Progenitor cell of endocrine pancreas (in vitro differentiated cells): ENCODE results near the gene TIMM44. TPM values are rescaled to one million over a fixed set of nuclear protein-coding genes. Genes with fewer than 3 reads are reported as not detected.

Experiments used
- DNase-seq: peaks from one replicate; pipeline ENCODE4 v3.0.0; 2021; ENCODE audit warnings: low spot score; ENCODE audit not compliant: unreplicated experiment
- H3K27ac Mint-ChIP-seq: 2 replicates; pipeline ENCODE4 v1.8.0; 2021; ENCODE audit warnings: mild to moderate bottlenecking, moderate library complexity, mixed read lengths
- H3K27me3 Mint-ChIP-seq: 2 replicates; pipeline ENCODE4 v1.8.0; 2021; ENCODE audit warnings: mixed read lengths
- H3K36me3 Mint-ChIP-seq: 2 replicates; pipeline ENCODE4 v1.8.0; 2022; ENCODE audit warnings: mixed read lengths; ENCODE audit not compliant: insufficient read depth
- H3K4me1 Mint-ChIP-seq: 2 replicates; pipeline ENCODE4 v1.8.0; 2021; ENCODE audit warnings: low read depth, mixed read lengths
- H3K4me3 Mint-ChIP-seq: 2 replicates; pipeline ENCODE4 v1.8.0; 2021; ENCODE audit warnings: low read depth, mild to moderate bottlenecking, moderate library complexity, mixed read lengths
- H3K9me3 Mint-ChIP-seq: 2 replicates; pipeline ENCODE4 v1.8.0; 2021; ENCODE audit warnings: low read depth, mixed read lengths
- total RNA-seq: library from RNA; stranded (reverse); gene quantifications from 2 replicates; pipeline ENCODE4 v1.2.1, GENCODE V29; 2021
- TF ChIP-seq, protein P1 (sequence below): fragments of 200-600 bp; sonication (generic); IDR thresholded peaks from one replicate; pipeline ENCODE4 v1.5.0; 2021; ENCODE audit warnings: antibody characterized with exemption, mild to moderate bottlenecking; ENCODE audit not compliant: unreplicated experiment

The TIMM44 gene
- total RNA-seq, 1 donor from 2014 or later = 75.2 TPM

DNA sequence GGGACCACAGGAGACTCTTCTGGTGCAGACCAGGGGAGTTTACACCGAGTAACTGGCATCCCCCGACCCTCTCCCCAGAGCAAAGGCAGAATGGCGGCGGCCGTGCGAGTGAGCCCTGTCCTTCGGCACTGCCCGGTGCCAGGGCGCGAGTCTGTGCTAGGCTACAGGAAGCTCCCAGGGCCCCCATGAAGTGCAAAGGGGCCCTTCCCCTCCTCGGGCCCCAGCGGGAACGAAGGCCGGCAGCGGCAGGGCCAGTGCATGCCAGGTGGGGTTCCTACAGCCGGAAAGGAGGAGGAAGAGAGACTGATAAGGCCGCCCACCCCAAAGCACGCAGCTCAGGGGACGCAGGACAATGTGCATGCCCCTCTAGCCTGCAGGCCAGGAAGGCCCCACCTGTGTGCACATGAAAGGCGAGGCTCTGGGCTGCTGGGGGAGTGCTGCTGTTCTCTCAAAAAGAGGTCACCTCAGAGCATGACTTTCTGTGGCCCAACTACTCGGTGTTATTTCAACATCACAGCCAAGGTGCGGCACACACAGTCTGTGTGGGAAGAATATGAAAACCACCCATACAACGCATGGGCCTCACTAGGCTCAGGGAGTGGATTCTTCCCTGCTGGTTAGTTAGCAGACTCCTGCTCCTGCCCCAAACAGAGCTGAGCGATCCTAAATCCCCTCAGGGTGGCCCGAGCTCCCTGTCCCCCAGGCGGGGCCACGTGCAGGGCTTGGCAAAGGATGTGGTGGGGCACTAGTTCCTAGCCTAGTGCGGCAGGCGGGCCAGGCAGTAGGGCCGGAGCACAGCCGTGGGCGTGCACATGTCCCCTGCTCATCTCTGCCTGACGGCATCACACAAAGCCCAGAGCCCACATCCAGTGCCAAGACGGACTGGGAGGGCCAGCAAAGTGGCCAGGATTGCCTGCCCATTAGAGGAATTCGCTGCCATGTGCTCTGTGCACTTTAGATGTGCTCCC lies 28.4 kb upstream of the TIMM44 start:
- no peak overlapping the region for H3K4me3 Mint-ChIP-seq
- H3K27ac Mint-ChIP-seq = no peak overlapping the region
- H3K4me1 Mint-ChIP-seq = no peaks in the 10 kb centered on the region
- H3K9me3 Mint-ChIP-seq = no peaks in the 10 kb centered on the region
- no peak for DNase-seq
- H3K36me3 Mint-ChIP-seq = peaks cover 17% of the 10 kb centered on the region
- TF ChIP-seq, protein P1, sequence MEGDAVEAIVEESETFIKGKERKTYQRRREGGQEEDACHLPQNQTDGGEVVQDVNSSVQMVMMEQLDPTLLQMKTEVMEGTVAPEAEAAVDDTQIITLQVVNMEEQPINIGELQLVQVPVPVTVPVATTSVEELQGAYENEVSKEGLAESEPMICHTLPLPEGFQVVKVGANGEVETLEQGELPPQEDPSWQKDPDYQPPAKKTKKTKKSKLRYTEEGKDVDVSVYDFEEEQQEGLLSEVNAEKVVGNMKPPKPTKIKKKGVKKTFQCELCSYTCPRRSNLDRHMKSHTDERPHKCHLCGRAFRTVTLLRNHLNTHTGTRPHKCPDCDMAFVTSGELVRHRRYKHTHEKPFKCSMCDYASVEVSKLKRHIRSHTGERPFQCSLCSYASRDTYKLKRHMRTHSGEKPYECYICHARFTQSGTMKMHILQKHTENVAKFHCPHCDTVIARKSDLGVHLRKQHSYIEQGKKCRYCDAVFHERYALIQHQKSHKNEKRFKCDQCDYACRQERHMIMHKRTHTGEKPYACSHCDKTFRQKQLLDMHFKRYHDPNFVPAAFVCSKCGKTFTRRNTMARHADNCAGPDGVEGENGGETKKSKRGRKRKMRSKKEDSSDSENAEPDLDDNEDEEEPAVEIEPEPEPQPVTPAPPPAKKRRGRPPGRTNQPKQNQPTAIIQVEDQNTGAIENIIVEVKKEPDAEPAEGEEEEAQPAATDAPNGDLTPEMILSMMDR = no peak
- no peaks in the 10 kb centered on the region for H3K27me3 Mint-ChIP-seq

DNA sequence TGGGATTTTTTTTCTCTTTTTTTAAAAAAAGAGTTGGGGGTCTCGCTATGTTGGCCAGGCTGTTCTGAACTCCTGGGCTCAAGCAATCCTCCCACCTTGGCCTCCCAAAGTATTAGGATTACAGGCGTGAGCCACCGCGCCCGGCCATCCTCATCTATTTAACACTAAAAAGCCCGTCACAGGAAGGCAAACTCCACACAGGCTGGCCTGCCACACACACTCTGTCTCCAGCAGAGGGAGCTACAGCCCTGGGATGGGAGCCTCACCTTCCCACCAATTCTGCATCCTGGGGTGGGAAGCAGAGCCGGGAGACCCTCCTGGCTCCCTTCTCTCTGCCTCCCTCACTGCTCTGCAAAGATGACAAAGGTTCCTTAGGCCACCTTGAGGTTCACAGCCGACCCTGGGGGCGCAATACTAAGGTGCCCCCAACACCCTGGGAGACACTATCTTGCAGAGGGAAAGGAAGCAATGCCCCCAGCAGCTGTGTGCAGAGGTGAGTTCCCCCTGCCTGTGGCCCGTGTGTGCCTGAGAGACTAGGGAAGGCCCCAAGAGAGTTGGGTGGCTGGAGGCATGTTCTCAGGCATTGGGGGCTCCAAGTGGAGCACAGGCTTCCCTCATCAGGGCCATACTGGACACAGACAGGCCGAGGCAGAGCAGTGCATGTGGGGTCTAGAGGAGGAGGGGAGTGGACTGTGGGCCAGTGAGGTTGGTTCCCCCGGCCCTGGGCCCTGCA lies 27.4 kb upstream of the TIMM44 start:
- Mint-ChIP-seq H3K4me3 (no peak overlapping the region), H3K27me3 (no peaks in the 10 kb centered on the region), H3K36me3 (peaks cover 20% of the 10 kb centered on the region), H3K9me3 (no peaks in the 10 kb centered on the region), H3K27ac (no peak overlapping the region), H3K4me1 (no peaks in the 10 kb centered on the region)
- TF ChIP-seq, protein P1 = peak; percentile 77
- DNase-seq = peak; percentile 48

GRCh38 chr19:7969555-7969939 lies 26.1 kb upstream of the TIMM44 start:
- no peaks in the 10 kb centered on the region for H3K9me3 Mint-ChIP-seq
- TF ChIP-seq, protein P1 = no peak
- H3K4me3 Mint-ChIP-seq = no peak overlapping the region
- H3K27me3 Mint-ChIP-seq = no peaks in the 10 kb centered on the region
- H3K27ac Mint-ChIP-seq = peak overlapping the region; percentile 82
- no peak for DNase-seq
- peaks cover 25% of the 10 kb centered on the region for H3K36me3 Mint-ChIP-seq
- no peaks in the 10 kb centered on the region for H3K4me1 Mint-ChIP-seq

DNA sequence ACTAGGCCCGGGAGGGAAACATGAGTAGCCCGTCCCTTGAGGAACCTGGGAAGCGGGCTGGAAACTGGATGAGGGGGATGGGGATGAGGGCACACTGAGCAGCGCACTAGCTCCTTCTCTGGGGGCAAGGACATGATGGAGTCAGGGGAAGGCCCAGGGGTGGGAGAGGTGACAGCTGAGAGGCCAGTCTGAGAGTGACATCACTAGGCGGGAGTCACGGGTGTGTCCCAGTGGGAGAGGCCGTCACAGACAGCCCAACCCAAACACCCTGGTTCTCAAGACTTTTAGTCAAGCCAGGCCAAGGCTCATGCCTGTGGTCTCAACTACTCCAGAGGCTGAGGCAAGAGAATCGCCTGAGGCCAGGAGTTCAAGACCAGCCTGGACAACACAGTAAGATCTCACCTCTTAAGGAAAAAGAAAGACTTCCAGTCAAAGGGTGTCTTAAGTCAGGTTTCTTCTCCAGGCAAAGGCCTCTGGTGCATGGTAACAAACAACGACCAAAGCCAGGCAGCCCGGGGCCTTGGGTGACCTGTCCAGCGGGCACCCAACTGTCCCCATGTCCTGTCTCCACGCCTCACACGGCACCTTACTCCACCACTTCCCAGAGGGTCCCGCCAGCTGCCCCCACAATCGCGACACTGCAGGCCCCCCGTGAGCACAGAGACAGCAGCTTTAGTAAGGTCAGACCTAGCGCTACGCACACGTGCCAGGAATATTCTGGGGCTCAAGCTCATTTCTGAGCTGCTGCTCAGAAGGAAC lies 25.5 kb upstream of the TIMM44 start:
- TF ChIP-seq, protein P1 = no peak
- H3K36me3 Mint-ChIP-seq = peaks cover 26% of the 10 kb centered on the region
- DNase-seq = no peak
- no peak overlapping the region for H3K4me3 Mint-ChIP-seq
- no peaks in the 10 kb centered on the region for H3K27me3 Mint-ChIP-seq
- no peaks in the 10 kb centered on the region for H3K4me1 Mint-ChIP-seq
- H3K27ac Mint-ChIP-seq = no peak overlapping the region
- no peaks in the 10 kb centered on the region for H3K9me3 Mint-ChIP-seq
